GM10266 (cell line): ENCODE results near the gene DIS3L.
"Not testable (repeated sequence)": the region's sequence is repeated elsewhere in the genome, so short reads cannot be mapped to it uniquely, and the experiment has no call there.

Experiments
- DNase-seq: peaks from one replicate; pipeline ENCODE4 v3.0.0; 2012; ENCODE audit errors: extremely low spot score
- TF ChIP-seq, protein P1 (sequence below): IDR thresholded peaks from 2 replicates; pipeline ENCODE4 v1.5.1; 2012; ENCODE audit warnings: mild to moderate bottlenecking, low read depth; ENCODE audit not compliant: control insufficient read depth, insufficient read depth; ENCODE audit errors: missing control alignments

The DIS3L gene

DNA sequence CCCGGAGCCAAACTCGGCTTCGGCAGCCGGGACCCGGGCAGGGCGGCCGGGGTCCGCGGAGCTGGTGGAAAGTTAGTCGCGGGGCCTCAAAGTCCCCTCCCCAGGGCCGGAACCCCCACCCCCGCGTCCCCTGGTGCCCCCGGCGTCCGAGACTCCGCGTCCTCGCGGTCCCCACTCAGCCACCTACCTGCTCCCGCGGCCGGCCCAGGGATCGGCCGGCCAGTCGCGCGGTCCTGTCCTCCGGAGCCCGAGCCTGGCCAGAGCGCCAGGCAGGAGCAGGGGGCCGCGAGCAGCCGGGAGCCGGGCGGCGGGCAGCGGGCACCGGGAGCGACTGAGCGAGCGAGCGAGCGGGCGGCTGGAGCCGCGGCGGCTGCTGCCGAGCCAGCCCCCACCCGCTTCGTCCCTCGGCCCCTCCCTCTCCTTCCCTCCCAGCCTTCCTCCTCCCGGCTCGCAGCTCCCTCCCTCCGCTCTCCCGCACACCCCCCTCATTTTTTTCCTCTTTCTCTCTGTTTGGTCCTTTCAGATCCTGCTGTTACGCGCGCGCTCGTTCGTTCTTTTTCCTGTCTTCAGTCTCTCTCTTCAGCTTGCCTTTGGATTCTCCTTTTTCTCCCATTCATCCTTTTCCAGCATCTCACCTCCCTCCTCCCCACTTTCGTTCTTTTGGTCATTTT lies 39.8 kb upstream of the DIS3L start, which contains the start of gene MEGF11:
Gene MEGF11 (minus strand): TSS at position 333 of the 671 bp plus-strand sequence. CDS start 125,347 bp downstream, outside the sequence.
- TF ChIP-seq, protein P1, sequence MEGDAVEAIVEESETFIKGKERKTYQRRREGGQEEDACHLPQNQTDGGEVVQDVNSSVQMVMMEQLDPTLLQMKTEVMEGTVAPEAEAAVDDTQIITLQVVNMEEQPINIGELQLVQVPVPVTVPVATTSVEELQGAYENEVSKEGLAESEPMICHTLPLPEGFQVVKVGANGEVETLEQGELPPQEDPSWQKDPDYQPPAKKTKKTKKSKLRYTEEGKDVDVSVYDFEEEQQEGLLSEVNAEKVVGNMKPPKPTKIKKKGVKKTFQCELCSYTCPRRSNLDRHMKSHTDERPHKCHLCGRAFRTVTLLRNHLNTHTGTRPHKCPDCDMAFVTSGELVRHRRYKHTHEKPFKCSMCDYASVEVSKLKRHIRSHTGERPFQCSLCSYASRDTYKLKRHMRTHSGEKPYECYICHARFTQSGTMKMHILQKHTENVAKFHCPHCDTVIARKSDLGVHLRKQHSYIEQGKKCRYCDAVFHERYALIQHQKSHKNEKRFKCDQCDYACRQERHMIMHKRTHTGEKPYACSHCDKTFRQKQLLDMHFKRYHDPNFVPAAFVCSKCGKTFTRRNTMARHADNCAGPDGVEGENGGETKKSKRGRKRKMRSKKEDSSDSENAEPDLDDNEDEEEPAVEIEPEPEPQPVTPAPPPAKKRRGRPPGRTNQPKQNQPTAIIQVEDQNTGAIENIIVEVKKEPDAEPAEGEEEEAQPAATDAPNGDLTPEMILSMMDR, result no peak
- peak; percentile 47 for DNase-seq

- DNase-seq, result no peak
- TF ChIP-seq, protein P1, result no peak
Measured at GRCh38 chr15:66254089-66254950, 39.0 kb upstream of the DIS3L start.

- no peak for DNase-seq
- TF ChIP-seq, protein P1, result no peak
Measured at GRCh38 chr15:66254951-66255676, 38.3 kb upstream of the DIS3L start.

GRCh38 chr15:66256692-66257091 lies 36.7 kb upstream of the DIS3L start:
- no peak for DNase-seq
- TF ChIP-seq, protein P1, result no peak

GRCh38 chr15:66261056-66261455 lies 32.3 kb upstream of the DIS3L start:
- TF ChIP-seq, protein P1, result no peak
- no peak for DNase-seq

- not testable (repeated sequence) for DNase-seq
Measured at GRCh38 chr15:66262837-66263236, 30.5 kb upstream of the DIS3L start.

- DNase-seq, result no peak
- TF ChIP-seq, protein P1, result no peak
Measured at GRCh38 chr15:66264859-66265513, 28.4 kb upstream of the DIS3L start.
